ENCODE data around the gene CENPK.

Gene CENPK

DNA sequence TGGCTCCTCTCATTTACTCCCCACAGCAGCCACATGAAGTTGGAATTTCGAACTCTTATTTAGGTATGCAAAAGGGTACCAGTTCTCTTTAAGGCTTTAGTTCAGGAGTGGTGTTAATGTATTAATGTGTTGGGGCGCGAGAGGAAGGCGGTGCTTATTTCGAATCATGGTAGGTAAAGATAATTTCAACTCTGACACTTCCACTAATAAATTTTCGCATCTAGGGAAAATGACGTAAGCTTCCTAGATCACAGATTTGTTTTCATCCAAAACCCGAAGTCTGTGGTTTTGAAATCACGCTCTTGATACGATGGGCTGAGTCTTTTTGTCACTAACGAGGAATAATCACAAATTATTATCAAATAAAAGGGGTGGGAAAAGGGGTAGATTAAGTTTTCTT lies 809 bp upstream of the CENPK start:
- Histone ChIP-seq H3K27ac (ENCODE audit: low read depth, low read length, poor library complexity, severe bottlenecking) (peak overlapping the region; percentile 84), H3F3A (ENCODE audit: insufficient read depth, low read length) (no peaks in the 10 kb centered on the region), H3K4me1 (ENCODE audit: insufficient read depth, low read length, severe bottlenecking) (peaks cover 39% of the 10 kb centered on the region), H4K20me1 (ENCODE audit: insufficient read depth, low read length) (no peaks in the 10 kb centered on the region), H3K36me3 (ENCODE audit: insufficient read depth, low read length) (peaks cover 39% of the 10 kb centered on the region), H3K4me3 (ENCODE audit: low read depth, low read length, poor library complexity, severe bottlenecking) (peak overlapping the region; percentile 87), H3K27me3 (ENCODE audit: insufficient read depth, low read length) (no peaks in the 10 kb centered on the region), H3K79me2 (ENCODE audit: insufficient read depth, low read length) (peaks cover 50% of the 10 kb centered on the region), H2AFZ (ENCODE audit: low read length) (0 out of 2 replicates have a peak overlapping the region, but pooled peaks have one; percentile 95), H3K9ac (ENCODE audit: low read length) (peak overlapping the region; percentile 92), H3K9me2 (ENCODE audit: low read depth, low read length) (no peaks in the 10 kb centered on the region), H3K9me3 (ENCODE audit: low read length) (no peaks in the 10 kb centered on the region), H3K4me2 (ENCODE audit: low read length) (peak overlapping the region; percentile 92)
- TF ChIP-seq, protein P1, sequence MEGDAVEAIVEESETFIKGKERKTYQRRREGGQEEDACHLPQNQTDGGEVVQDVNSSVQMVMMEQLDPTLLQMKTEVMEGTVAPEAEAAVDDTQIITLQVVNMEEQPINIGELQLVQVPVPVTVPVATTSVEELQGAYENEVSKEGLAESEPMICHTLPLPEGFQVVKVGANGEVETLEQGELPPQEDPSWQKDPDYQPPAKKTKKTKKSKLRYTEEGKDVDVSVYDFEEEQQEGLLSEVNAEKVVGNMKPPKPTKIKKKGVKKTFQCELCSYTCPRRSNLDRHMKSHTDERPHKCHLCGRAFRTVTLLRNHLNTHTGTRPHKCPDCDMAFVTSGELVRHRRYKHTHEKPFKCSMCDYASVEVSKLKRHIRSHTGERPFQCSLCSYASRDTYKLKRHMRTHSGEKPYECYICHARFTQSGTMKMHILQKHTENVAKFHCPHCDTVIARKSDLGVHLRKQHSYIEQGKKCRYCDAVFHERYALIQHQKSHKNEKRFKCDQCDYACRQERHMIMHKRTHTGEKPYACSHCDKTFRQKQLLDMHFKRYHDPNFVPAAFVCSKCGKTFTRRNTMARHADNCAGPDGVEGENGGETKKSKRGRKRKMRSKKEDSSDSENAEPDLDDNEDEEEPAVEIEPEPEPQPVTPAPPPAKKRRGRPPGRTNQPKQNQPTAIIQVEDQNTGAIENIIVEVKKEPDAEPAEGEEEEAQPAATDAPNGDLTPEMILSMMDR (IDR thresholded peaks at IDR 0.05; ENCODE audit: low read length), result no peak
- no peak for TF ChIP-seq EZH2 (IDR thresholded peaks at IDR 0.05; ENCODE audit: borderline replicate concordance, low read length)

DNA sequence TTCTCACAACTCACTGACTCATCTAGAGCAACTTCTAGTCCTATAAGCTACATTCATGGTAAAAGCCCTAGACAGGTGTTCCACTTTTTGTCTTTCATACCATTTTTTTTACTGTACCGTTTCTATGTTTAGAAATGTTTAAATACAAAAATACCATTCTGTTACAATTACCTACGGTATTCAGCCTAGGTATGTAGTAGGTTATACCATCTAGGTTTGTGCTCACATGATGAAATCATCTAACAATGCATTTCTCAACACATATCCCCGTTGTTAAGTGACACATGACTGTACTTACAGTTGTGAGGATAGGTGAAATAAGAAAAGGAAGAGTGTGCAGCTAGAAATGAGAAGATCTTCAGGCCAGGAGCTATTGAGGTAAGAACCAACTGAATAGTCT lies 6.2 kb downstream of the CENPK start:
- Histone ChIP-seq H3K4me3 (ENCODE audit: low read depth, low read length, poor library complexity, severe bottlenecking) (no peak overlapping the region), H3K4me1 (ENCODE audit: insufficient read depth, low read length, severe bottlenecking) (peaks cover 12% of the 10 kb centered on the region), H3K27me3 (ENCODE audit: insufficient read depth, low read length) (no peaks in the 10 kb centered on the region), H3K9me3 (ENCODE audit: low read length) (no peaks in the 10 kb centered on the region), H3K9me2 (ENCODE audit: low read depth, low read length) (no peaks in the 10 kb centered on the region), H4K20me1 (ENCODE audit: insufficient read depth, low read length) (no peaks in the 10 kb centered on the region), H3K9ac (ENCODE audit: low read length) (no peak overlapping the region), H3K79me2 (ENCODE audit: insufficient read depth, low read length) (peaks cover 20% of the 10 kb centered on the region), H3K4me2 (ENCODE audit: low read length) (no peak overlapping the region), H3K27ac (ENCODE audit: low read depth, low read length, poor library complexity, severe bottlenecking) (no peak overlapping the region), H2AFZ (ENCODE audit: low read length) (no peak overlapping the region), H3F3A (ENCODE audit: insufficient read depth, low read length) (no peaks in the 10 kb centered on the region), H3K36me3 (ENCODE audit: insufficient read depth, low read length) (peaks cover 63% of the 10 kb centered on the region)
- TF ChIP-seq, protein P1 (IDR thresholded peaks at IDR 0.05; ENCODE audit: low read length), result no peak
- no peak for TF ChIP-seq EZH2 (IDR thresholded peaks at IDR 0.05; ENCODE audit: borderline replicate concordance, low read length)

DNA sequence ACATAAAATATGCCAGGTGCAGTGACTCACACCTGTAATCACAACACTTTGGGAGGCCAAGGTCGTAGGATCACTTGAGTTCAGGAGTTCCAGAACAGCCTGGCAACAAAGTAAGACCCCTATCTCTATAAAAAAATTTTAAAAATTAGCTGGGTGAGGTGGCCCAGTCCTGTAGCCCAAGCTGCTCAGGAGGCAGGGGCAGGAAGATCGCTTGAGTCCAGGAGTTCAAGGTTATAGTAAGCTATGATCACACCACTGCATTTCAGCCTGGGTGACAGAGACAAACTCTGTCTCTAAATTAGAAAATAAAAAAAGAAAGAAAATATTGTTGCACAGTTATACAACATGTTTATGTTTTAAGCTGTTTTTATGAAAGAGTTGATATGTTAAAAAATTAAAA lies 6.8 kb downstream of the CENPK start:
- Histone ChIP-seq H3K9me2 (ENCODE audit: low read depth, low read length) (no peaks in the 10 kb centered on the region), H3F3A (ENCODE audit: insufficient read depth, low read length) (no peaks in the 10 kb centered on the region), H4K20me1 (ENCODE audit: insufficient read depth, low read length) (no peaks in the 10 kb centered on the region), H3K9ac (ENCODE audit: low read length) (no peak overlapping the region), H3K9me3 (ENCODE audit: low read length) (no peaks in the 10 kb centered on the region), H3K27me3 (ENCODE audit: insufficient read depth, low read length) (no peaks in the 10 kb centered on the region), H2AFZ (ENCODE audit: low read length) (no peak overlapping the region), H3K36me3 (ENCODE audit: insufficient read depth, low read length) (peaks cover 63% of the 10 kb centered on the region), H3K4me1 (ENCODE audit: insufficient read depth, low read length, severe bottlenecking) (peaks cover 7% of the 10 kb centered on the region), H3K79me2 (ENCODE audit: insufficient read depth, low read length) (peaks cover 14% of the 10 kb centered on the region), H3K27ac (ENCODE audit: low read depth, low read length, poor library complexity, severe bottlenecking) (no peak overlapping the region), H3K4me3 (ENCODE audit: low read depth, low read length, poor library complexity, severe bottlenecking) (no peak overlapping the region), H3K4me2 (ENCODE audit: low read length) (no peak overlapping the region)
- TF ChIP-seq, protein P1 (IDR thresholded peaks at IDR 0.05; ENCODE audit: low read length), result no peak
- no peak for TF ChIP-seq EZH2 (IDR thresholded peaks at IDR 0.05; ENCODE audit: borderline replicate concordance, low read length)
